ENCODE data around the gene CEMIP.

Gene CEMIP

GRCh38 chr15:80838666-80839065, 59.5 kb downstream of the CEMIP start:
- Mint-ChIP-seq H3K9me3 (no peaks in the 10 kb centered on the region), H3K36me3 (ENCODE audit: insufficient read depth) (no peaks in the 10 kb centered on the region), H3K4me1 (ENCODE audit: low read depth in 2 of 2) (peaks cover 0 to 3% of the 10 kb centered on the region in 2 donors), H3K4me3 (no peak overlapping the region), H3K27me3 (peaks cover 66 to 97% of the 10 kb centered on the region in 2 donors), H3K27ac (no peak overlapping the region)
- DNase-seq (no peak), ATAC-seq (replicated peaks) (no peak)

GRCh38 chr15:80839764-80840130, 60.6 kb downstream of the CEMIP start:
- Mint-ChIP-seq H3K27ac (no peak overlapping the region), H3K4me3 (no peak overlapping the region), H3K36me3 (ENCODE audit: insufficient read depth) (no peaks in the 10 kb centered on the region), H3K9me3 (no peaks in the 10 kb centered on the region), H3K27me3 (peaks cover 60 to 90% of the 10 kb centered on the region in 2 donors), H3K4me1 (ENCODE audit: low read depth in 2 of 2) (peaks cover 0 to 3% of the 10 kb centered on the region in 2 donors)
- ATAC-seq (replicated peaks) (no peak), DNase-seq (no peak)

- Mint-ChIP-seq H3K9me3 (no peaks in the 10 kb centered on the region), H3K4me1 (ENCODE audit: low read depth in 2 of 2) (peaks cover 0 to 3% of the 10 kb centered on the region in 2 donors), H3K36me3 (ENCODE audit: insufficient read depth) (no peaks in the 10 kb centered on the region), H3K27ac (no peak overlapping the region), H3K4me3 (no peak overlapping the region), H3K27me3 (peaks cover 62 to 87% of the 10 kb centered on the region in 2 donors)
- no peak for DNase-seq
- ATAC-seq (replicated peaks) = no peak
Observed at GRCh38 chr15:80840182-80841130, 61.3 kb downstream of the CEMIP start.

GRCh38 chr15:80841541-80841940, 62.4 kb downstream of the CEMIP start:
- Mint-ChIP-seq H3K27ac (no peak overlapping the region), H3K4me1 (ENCODE audit: low read depth in 2 of 2) (peaks cover 0 to 3% of the 10 kb centered on the region in 2 donors), H3K4me3 (no peak overlapping the region), H3K27me3 (peaks cover 67 to 87% of the 10 kb centered on the region in 2 donors), H3K9me3 (no peaks in the 10 kb centered on the region), H3K36me3 (ENCODE audit: insufficient read depth) (no peaks in the 10 kb centered on the region)
- ATAC-seq (replicated peaks) = no peak
- no peak for DNase-seq

- no peak overlapping the region for H3K27ac Mint-ChIP-seq
- H3K27me3 Mint-ChIP-seq = peaks cover 62 to 86% of the 10 kb centered on the region in 2 donors
- peaks cover 0 to 3% of the 10 kb centered on the region in 2 donors for H3K4me1 Mint-ChIP-seq (ENCODE audit: low read depth in 2 of 2)
- H3K36me3 Mint-ChIP-seq (ENCODE audit: insufficient read depth) = no peaks in the 10 kb centered on the region
- H3K9me3 Mint-ChIP-seq = no peaks in the 10 kb centered on the region
- DNase-seq (no peak), ATAC-seq (replicated peaks) (no peak)
- no peak overlapping the region for H3K4me3 Mint-ChIP-seq
Observed at GRCh38 chr15:80844011-80844732, 65.0 kb downstream of the CEMIP start.

- H3K27ac Mint-ChIP-seq = no peak overlapping the region
- H3K4me1 Mint-ChIP-seq (ENCODE audit: low read depth in 2 of 2) = peaks cover 0 to 3% of the 10 kb centered on the region in 2 donors
- no peak overlapping the region for H3K4me3 Mint-ChIP-seq
- DNase-seq = no peak
- H3K36me3 Mint-ChIP-seq (ENCODE audit: insufficient read depth) = no peaks in the 10 kb centered on the region
- peaks cover 72 to 86% of the 10 kb centered on the region in 2 donors for H3K27me3 Mint-ChIP-seq
- H3K9me3 Mint-ChIP-seq = no peaks in the 10 kb centered on the region
- ATAC-seq (replicated peaks) = no peak
Observed at GRCh38 chr15:80846031-80846815, 67.1 kb downstream of the CEMIP start.

GRCh38 chr15:80849308-80849707, 70.1 kb downstream of the CEMIP start:
- Mint-ChIP-seq H3K4me3 (no peak overlapping the region), H3K27me3 (peaks cover 67 to 70% of the 10 kb centered on the region in 2 donors), H3K27ac (no peak overlapping the region), H3K4me1 (ENCODE audit: low read depth in 2 of 2) (no peaks in the 10 kb centered on the region), H3K36me3 (ENCODE audit: insufficient read depth) (no peaks in the 10 kb centered on the region), H3K9me3 (no peaks in the 10 kb centered on the region)
- DNase-seq (no peak), ATAC-seq (replicated peaks) (no peak)

- no peak overlapping the region for H3K4me3 Mint-ChIP-seq
- peaks cover 67% of the 10 kb centered on the region in 2 donors for H3K27me3 Mint-ChIP-seq
- no peaks in the 10 kb centered on the region for H3K9me3 Mint-ChIP-seq
- DNase-seq (no peak), ATAC-seq (replicated peaks) (no peak)
- H3K36me3 Mint-ChIP-seq (ENCODE audit: insufficient read depth) = no peaks in the 10 kb centered on the region
- no peak overlapping the region for H3K27ac Mint-ChIP-seq
- H3K4me1 Mint-ChIP-seq (ENCODE audit: low read depth in 2 of 2) = no peaks in the 10 kb centered on the region
Observed at GRCh38 chr15:80850941-80851451, 71.8 kb downstream of the CEMIP start.

GRCh38 chr15:80852676-80853075, 73.5 kb downstream of the CEMIP start:
- H3K9me3 Mint-ChIP-seq = no peaks in the 10 kb centered on the region
- DNase-seq = no peak

GRCh38 chr15:80854104-80854503, 74.9 kb downstream of the CEMIP start:
- DNase-seq (no peak), ATAC-seq (replicated peaks) (no peak)
- no peaks in the 10 kb centered on the region for H3K36me3 Mint-ChIP-seq (ENCODE audit: insufficient read depth)
- H3K27me3 Mint-ChIP-seq = peaks cover 57% of the 10 kb centered on the region in 2 donors
- H3K9me3 Mint-ChIP-seq = no peaks in the 10 kb centered on the region
- no peak overlapping the region for H3K4me3 Mint-ChIP-seq
- no peaks in the 10 kb centered on the region for H3K4me1 Mint-ChIP-seq (ENCODE audit: low read depth in 2 of 2)
- H3K27ac Mint-ChIP-seq = no peak overlapping the region

More at GRCh38 chr15:80852676-80853075, 73.5 kb downstream of the CEMIP start:
- no peak overlapping the region for H3K4me3 Mint-ChIP-seq
- H3K27me3 Mint-ChIP-seq = peaks cover 62 to 63% of the 10 kb centered on the region in 2 donors
- no peak overlapping the region for H3K27ac Mint-ChIP-seq
- ATAC-seq (replicated peaks) = no peak
- no peaks in the 10 kb centered on the region for H3K36me3 Mint-ChIP-seq (ENCODE audit: insufficient read depth)
- H3K4me1 Mint-ChIP-seq (ENCODE audit: low read depth in 2 of 2) = no peaks in the 10 kb centered on the region

GRCh38 chr15:80855206-80855605, 76.0 kb downstream of the CEMIP start:
- Mint-ChIP-seq H3K36me3 (ENCODE audit: insufficient read depth) (no peaks in the 10 kb centered on the region), H3K27ac (no peak overlapping the region), H3K27me3 (peaks cover 46 to 52% of the 10 kb centered on the region in 2 donors), H3K9me3 (no peaks in the 10 kb centered on the region), H3K4me3 (no peak overlapping the region), H3K4me1 (ENCODE audit: low read depth in 2 of 2) (no peaks in the 10 kb centered on the region)
- ATAC-seq (replicated peaks) (no peak), DNase-seq (no peak)

- DNase-seq (no peak), ATAC-seq (replicated peaks) (no peak)
- H3K4me3 Mint-ChIP-seq = no peak overlapping the region
- no peaks in the 10 kb centered on the region for H3K4me1 Mint-ChIP-seq (ENCODE audit: low read depth in 2 of 2)
- H3K27ac Mint-ChIP-seq = no peak overlapping the region
- peaks cover 46 to 52% of the 10 kb centered on the region in 2 donors for H3K27me3 Mint-ChIP-seq
- no peaks in the 10 kb centered on the region for H3K36me3 Mint-ChIP-seq (ENCODE audit: insufficient read depth)
- H3K9me3 Mint-ChIP-seq = no peaks in the 10 kb centered on the region
Observed at GRCh38 chr15:80856400-80856799, 77.2 kb downstream of the CEMIP start.

GRCh38 chr15:80856809-80857377, 77.7 kb downstream of the CEMIP start:
- Mint-ChIP-seq H3K4me3 (no peak overlapping the region), H3K36me3 (ENCODE audit: insufficient read depth) (no peaks in the 10 kb centered on the region), H3K4me1 (ENCODE audit: low read depth in 2 of 2) (no peaks in the 10 kb centered on the region), H3K9me3 (no peaks in the 10 kb centered on the region), H3K27ac (no peak overlapping the region), H3K27me3 (peaks cover 42 to 51% of the 10 kb centered on the region in 2 donors)
- DNase-seq (no peak), ATAC-seq (replicated peaks) (no peak)

Data from effector memory CD8-positive, alpha-beta T cell (primary cell).